Osteoblast (primary cell): ENCODE data around the gene TSPAN17. TPM values are rescaled to one million over a fixed set of nuclear protein-coding genes. Genes with fewer than 3 reads are reported as not detected.

Experiments
- DNase-seq: peaks from one replicate; pipeline ENCODE4 v3.0.0; 2011; ENCODE audit warnings: low spot score, mixed read lengths; ENCODE audit not compliant: insufficient read length; ENCODE audit errors: missing footprints
- H2AFZ ChIP-seq: 2 replicates; pipeline ENCODE4 v1.6.0; 2011; ENCODE audit warnings: mild to moderate bottlenecking, low read length
- H3K27ac ChIP-seq: 2 replicates; pipeline ENCODE4 v1.5.1; 2011; ENCODE audit warnings: mild to moderate bottlenecking, low read depth, low read length, moderate library complexity
- H3K27me3 ChIP-seq: 2 replicates; pipeline ENCODE4 v1.6.0; 2012; ENCODE audit warnings: mild to moderate bottlenecking, control low read depth, inconsistent platforms, low read length, moderate library complexity; ENCODE audit not compliant: insufficient read depth
- H3K36me3 ChIP-seq: 2 replicates; pipeline ENCODE4 v1.5.1; 2011; ENCODE audit warnings: mild to moderate bottlenecking, low read length, control low read depth, moderate library complexity; ENCODE audit not compliant: insufficient read depth
- H3K4me1 ChIP-seq: 2 replicates; pipeline ENCODE4 v1.5.1; 2011; ENCODE audit warnings: mild to moderate bottlenecking, low read length, control low read depth, moderate library complexity; ENCODE audit not compliant: insufficient read depth
- H3K4me2 ChIP-seq: 2 replicates; pipeline ENCODE4 v1.6.0; 2011; ENCODE audit warnings: mild to moderate bottlenecking, low read length; ENCODE audit not compliant: insufficient read depth
- H3K4me3 ChIP-seq: fragments of 200-600 bp; sonication (generic); 3 replicates; pipeline ENCODE4 v1.5.1; 2012; ENCODE audit warnings: mild to moderate bottlenecking, low read length, inconsistent platforms; ENCODE audit not compliant: insufficient read depth
- H3K79me2 ChIP-seq: 2 replicates; pipeline ENCODE4 v1.6.0; 2012; ENCODE audit warnings: mild to moderate bottlenecking, low read length, control low read depth, inconsistent platforms; ENCODE audit not compliant: insufficient read depth
- H3K9me3 ChIP-seq: 2 replicates; pipeline ENCODE4 v1.5.1; 2011; ENCODE audit warnings: low read depth, low read length, control low read depth
- H4K20me1 ChIP-seq: 2 replicates; pipeline ENCODE4 v1.6.0; 2012; ENCODE audit warnings: mild to moderate bottlenecking, low read length, control low read depth; ENCODE audit not compliant: insufficient read depth
- total RNA-seq: library from RNA; depleted of rRNA; stranded (reverse); fragments of >200 nt; gene quantifications from 2 replicates; pipeline ENCODE4 v1.2.3, GENCODE V29; 2012
- TF ChIP-seq, protein P1 (sequence below): IDR thresholded peaks from 2 replicates; pipeline ENCODE4 v1.5.1; 2011; ENCODE audit warnings: mild to moderate bottlenecking, low read depth, low read length, moderate library complexity; ENCODE audit errors: extremely low read depth

The TSPAN17 gene
- total RNA-seq, 1 donor, result 26.1 TPM

DNA sequence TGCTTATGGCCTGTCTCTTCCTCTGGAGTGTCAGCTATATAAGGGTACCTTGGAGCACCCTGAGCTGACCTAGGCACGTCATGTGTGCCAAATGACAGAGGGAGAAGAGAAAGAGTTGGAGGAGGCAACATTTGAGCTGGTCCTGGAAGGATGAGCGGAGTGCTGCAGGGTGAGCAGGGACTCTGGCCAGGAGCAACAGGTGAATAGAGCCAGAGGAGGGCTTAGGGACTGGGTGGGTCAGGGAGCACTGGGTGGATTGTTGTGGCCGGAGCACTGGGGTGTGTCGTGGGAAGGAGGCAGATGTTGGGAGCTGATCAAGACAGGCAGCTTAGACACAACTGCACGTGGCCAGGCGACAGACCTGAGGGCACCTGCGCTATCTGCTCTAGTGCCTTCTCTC is 43.6 kb downstream of the TSPAN17 start:
- Histone ChIP-seq H3K79me2 (no peaks in the 10 kb centered on the region), H3K4me3 (no peak overlapping the region), H3K36me3 (no peaks in the 10 kb centered on the region), H3K27me3 (peaks cover 55% of the 10 kb centered on the region), H2AFZ (no peak overlapping the region), H4K20me1 (no peaks in the 10 kb centered on the region), H3K4me1 (no peaks in the 10 kb centered on the region), H3K4me2 (no peak overlapping the region), H3K9me3 (peaks cover 4% of the 10 kb centered on the region), H3K27ac (no peak overlapping the region)
- TF ChIP-seq, protein P1, sequence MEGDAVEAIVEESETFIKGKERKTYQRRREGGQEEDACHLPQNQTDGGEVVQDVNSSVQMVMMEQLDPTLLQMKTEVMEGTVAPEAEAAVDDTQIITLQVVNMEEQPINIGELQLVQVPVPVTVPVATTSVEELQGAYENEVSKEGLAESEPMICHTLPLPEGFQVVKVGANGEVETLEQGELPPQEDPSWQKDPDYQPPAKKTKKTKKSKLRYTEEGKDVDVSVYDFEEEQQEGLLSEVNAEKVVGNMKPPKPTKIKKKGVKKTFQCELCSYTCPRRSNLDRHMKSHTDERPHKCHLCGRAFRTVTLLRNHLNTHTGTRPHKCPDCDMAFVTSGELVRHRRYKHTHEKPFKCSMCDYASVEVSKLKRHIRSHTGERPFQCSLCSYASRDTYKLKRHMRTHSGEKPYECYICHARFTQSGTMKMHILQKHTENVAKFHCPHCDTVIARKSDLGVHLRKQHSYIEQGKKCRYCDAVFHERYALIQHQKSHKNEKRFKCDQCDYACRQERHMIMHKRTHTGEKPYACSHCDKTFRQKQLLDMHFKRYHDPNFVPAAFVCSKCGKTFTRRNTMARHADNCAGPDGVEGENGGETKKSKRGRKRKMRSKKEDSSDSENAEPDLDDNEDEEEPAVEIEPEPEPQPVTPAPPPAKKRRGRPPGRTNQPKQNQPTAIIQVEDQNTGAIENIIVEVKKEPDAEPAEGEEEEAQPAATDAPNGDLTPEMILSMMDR, result no peak
- no peak for DNase-seq

DNA sequence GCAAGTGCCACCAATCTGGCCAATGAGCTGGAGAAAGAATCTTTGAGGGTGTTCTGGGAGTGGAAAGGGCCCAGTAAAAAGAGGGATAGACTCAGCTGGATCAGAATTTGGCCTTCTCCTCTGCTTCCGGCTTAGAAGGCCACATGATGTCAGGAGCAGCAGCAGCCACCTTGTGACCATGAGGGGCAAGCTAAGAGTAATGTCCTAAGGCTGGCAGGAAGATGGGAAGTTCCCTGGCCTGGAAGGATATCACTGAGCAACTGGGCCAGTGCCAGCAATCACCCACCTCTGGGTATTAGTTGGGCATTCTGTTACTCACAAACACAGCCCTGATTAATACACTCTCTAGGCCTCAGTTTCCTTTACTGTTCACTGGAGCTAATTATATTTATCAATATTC is 44.2 kb downstream of the TSPAN17 start:
- DNase-seq, result no peak
- peaks cover 62% of the 10 kb centered on the region for H3K27me3 ChIP-seq

DNA sequence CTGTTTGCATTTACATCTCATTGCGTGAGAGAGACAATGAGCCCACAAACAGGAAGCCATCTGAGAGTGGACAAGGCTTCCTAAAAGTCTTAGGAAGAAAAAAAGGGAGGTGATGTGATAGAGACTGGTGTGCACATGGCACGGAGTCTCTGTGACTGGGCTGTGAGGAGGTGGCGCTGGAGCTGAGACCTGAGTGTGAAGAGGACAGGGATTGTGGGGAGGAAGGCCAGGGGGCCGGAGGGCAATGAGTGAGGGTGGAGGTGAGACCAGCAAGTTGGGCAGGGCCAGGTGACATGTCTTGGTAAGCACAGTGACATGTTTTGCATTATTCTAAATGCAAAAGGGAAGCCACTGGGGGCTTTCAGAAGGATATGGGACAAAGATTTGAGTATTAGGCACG is 45.0 kb downstream of the TSPAN17 start:
- Histone ChIP-seq H3K4me3 (no peak overlapping the region), H3K27ac (no peak overlapping the region), H3K9me3 (peaks cover 4% of the 10 kb centered on the region), H4K20me1 (no peaks in the 10 kb centered on the region), H3K4me2 (no peak overlapping the region), H3K79me2 (no peaks in the 10 kb centered on the region), H3K27me3 (peaks cover 70% of the 10 kb centered on the region), H3K36me3 (no peaks in the 10 kb centered on the region), H2AFZ (no peak overlapping the region), H3K4me1 (no peaks in the 10 kb centered on the region)
- TF ChIP-seq, protein P1, result no peak
- no peak for DNase-seq

More for the DNA sequence above, 44.2 kb downstream of the TSPAN17 start:
- Histone ChIP-seq H3K4me3 (no peak overlapping the region), H3K36me3 (no peaks in the 10 kb centered on the region), H3K4me2 (no peak overlapping the region), H2AFZ (no peak overlapping the region), H4K20me1 (no peaks in the 10 kb centered on the region), H3K9me3 (peaks cover 4% of the 10 kb centered on the region), H3K79me2 (no peaks in the 10 kb centered on the region), H3K4me1 (no peaks in the 10 kb centered on the region), H3K27ac (no peak overlapping the region)
- TF ChIP-seq, protein P1, result no peak

DNA sequence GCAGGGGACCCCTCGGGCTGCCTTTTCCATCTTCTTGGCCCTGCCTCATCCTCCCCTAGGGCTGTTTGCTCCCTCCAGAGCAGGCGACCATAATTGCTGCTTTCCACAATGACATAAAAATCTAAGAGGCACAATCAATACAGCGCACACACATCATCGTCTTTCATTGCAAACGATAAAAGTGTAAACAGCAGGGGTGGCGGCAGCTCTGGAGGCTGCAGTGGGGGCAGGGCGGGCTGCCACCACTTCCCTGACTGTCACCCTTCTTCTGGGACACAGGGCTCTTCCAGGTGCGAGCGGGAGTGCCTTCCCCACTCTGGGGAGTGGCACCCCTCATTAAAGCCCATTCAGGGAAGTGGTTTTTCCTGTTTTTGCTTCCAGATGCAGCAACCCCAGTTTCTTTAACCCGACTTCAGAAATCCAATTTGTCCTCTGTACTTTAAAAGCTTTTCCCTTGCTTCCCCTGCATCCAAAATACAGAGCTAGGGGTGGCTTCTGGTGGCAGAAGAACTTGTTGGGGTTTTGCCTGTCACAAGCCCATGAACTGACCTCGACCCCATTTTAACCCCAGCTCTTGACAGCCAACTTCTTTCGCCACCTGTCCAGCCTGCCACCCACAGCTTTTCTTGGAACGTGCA is 45.7 kb downstream of the TSPAN17 start:
- Histone ChIP-seq H2AFZ (no peak overlapping the region), H3K9me3 (no peaks in the 10 kb centered on the region), H3K27me3 (peaks cover 75% of the 10 kb centered on the region)

More for the DNA sequence above, 45.7 kb downstream of the TSPAN17 start:
- no peak overlapping the region for H3K27ac ChIP-seq
- DNase-seq, result no peak
- H3K4me1 ChIP-seq, result no peaks in the 10 kb centered on the region
- H3K36me3 ChIP-seq, result no peaks in the 10 kb centered on the region
- TF ChIP-seq, protein P1, result no peak
- H3K4me3 ChIP-seq, result no peak overlapping the region
- no peaks in the 10 kb centered on the region for H4K20me1 ChIP-seq
- H3K79me2 ChIP-seq, result no peaks in the 10 kb centered on the region
- H3K4me2 ChIP-seq, result no peak overlapping the region
